ENCODE measurements around the gene PIN1. TPM values are rescaled to one million over a fixed set of nuclear protein-coding genes. Genes with fewer than 3 reads are reported as not detected.
A peak's percentile ranks its signal among the peaks of the same experiment; 100 is the strongest.

The PIN1 gene
- total and polyA plus RNA-seq, 2 of the 13 experiments (the other 11 are each of a cell fraction or from before 2014, with no cell fraction given), result 31.9 to 72.0 TPM

DNA sequence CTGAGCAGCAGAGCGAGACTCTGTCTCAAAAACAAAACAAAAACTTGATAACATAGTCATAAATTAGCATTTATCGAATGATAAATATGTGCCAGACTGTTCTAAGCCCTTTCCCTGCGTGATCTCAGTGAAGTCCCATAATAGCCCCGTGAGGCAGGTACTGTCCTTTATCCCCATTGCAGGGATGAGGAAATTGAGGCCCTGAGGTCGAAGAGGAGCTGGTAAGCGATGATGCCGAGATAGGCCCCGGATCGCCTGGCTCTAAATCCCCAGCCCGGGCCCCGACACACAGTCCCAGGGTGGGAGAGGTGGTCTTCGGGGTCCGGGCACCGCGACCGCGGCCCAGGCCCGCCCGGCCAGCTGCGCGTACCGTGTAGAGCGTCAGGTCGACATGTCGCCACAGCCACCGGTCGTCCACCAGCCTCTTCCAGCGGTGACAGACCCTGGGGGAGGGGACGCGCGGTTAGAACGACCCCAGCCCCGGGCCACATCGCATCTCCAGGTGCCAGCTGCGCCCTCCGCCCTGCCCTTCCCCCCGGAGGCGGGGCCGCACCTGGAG lies 16.9 kb upstream of the PIN1 start (continued):
- peak; percentile 61; the same call in 1 of the 2 replicates for TF ChIP-seq ZNF703 (CRISPR knock-in tag; IDR thresholded peaks at IDR 0.05; ENCODE audit: borderline replicate concordance)
- no peak for TF ChIP-seq MAFF (IDR thresholded peaks at IDR 0.05; ENCODE audit: low read depth, low read length)
- no peak for TF ChIP-seq GABPA (IDR thresholded peaks at IDR 0.05; ENCODE audit: low read depth, low read length)
- TF ChIP-seq GABPA (CRISPR knock-in tag; IDR thresholded peaks at IDR 0.05; ENCODE audit: low read depth), result no peak
- TF ChIP-seq CEBPB (IDR thresholded peaks at IDR 0.05; ENCODE audit: borderline replicate concordance, low read depth, low read length), result no peak
- TF ChIP-seq ZFP90 (CRISPR knock-in tag; IDR thresholded peaks at IDR 0.05; ENCODE audit: borderline replicate concordance), result 0 out of 2 replicates have a peak, but pooled peaks have one; percentile 71
- TF ChIP-seq ZNF432 (CRISPR knock-in tag; IDR thresholded peaks at IDR 0.05; ENCODE audit: borderline replicate concordance), result no peak
- no peak for TF ChIP-seq HNRNPK (IDR thresholded peaks at IDR 0.05; ENCODE audit: low read depth, low read length, poor library complexity, severe bottlenecking)
- TF ChIP-seq SALL2 (CRISPR knock-in tag; IDR thresholded peaks at IDR 0.05), result no peak; the same call in 1 of the 2 replicates
- TF ChIP-seq, protein P1, sequence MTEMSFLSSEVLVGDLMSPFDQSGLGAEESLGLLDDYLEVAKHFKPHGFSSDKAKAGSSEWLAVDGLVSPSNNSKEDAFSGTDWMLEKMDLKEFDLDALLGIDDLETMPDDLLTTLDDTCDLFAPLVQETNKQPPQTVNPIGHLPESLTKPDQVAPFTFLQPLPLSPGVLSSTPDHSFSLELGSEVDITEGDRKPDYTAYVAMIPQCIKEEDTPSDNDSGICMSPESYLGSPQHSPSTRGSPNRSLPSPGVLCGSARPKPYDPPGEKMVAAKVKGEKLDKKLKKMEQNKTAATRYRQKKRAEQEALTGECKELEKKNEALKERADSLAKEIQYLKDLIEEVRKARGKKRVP (CRISPR knock-in tag; IDR thresholded peaks at IDR 0.05), result no peak
- TF ChIP-seq ZNF296 (CRISPR knock-in tag; conservative IDR thresholded peaks at IDR 0.05), result 0 out of 2 replicates have a peak, but pooled peaks have one; percentile 12
- no peak for TF ChIP-seq ZNF234 (CRISPR knock-in tag; conservative IDR thresholded peaks at IDR 0.05)
- no peak for TF ChIP-seq EP300 (IDR thresholded peaks at IDR 0.05; ENCODE audit: low read depth in 2 of 2, low read length in 2 of 2)
- no peak for TF ChIP-seq EP300 (CRISPR knock-in tag; IDR thresholded peaks at IDR 0.05; ENCODE audit: borderline replicate concordance)
- TF ChIP-seq, protein P2, sequence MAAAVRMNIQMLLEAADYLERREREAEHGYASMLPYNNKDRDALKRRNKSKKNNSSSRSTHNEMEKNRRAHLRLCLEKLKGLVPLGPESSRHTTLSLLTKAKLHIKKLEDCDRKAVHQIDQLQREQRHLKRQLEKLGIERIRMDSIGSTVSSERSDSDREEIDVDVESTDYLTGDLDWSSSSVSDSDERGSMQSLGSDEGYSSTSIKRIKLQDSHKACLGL (CRISPR knock-in tag; IDR thresholded peaks at IDR 0.05), result peak; percentile 64; the same call in 1 of the 2 replicates
- peak; percentile 70; the same call in 1 of the 2 replicates for TF ChIP-seq KMT2A (CRISPR knock-in tag; IDR thresholded peaks at IDR 0.05)
- TF ChIP-seq TCF12 (IDR thresholded peaks at IDR 0.05), result no peak
- TF ChIP-seq TCF12 (CRISPR knock-in tag; IDR thresholded peaks at IDR 0.05), result no peak
- no peak for TF ChIP-seq JDP2 (CRISPR knock-in tag; IDR thresholded peaks at IDR 0.05; ENCODE audit: borderline replicate concordance)
- no peak for TF ChIP-seq ZNF17 (CRISPR knock-in tag; IDR thresholded peaks at IDR 0.05)
- TF ChIP-seq ZNF136 (CRISPR knock-in tag; IDR thresholded peaks at IDR 0.05; ENCODE audit: low read depth), result peak; percentile 52; the same call in 1 of the 2 replicates
- TF ChIP-seq, protein P3, sequence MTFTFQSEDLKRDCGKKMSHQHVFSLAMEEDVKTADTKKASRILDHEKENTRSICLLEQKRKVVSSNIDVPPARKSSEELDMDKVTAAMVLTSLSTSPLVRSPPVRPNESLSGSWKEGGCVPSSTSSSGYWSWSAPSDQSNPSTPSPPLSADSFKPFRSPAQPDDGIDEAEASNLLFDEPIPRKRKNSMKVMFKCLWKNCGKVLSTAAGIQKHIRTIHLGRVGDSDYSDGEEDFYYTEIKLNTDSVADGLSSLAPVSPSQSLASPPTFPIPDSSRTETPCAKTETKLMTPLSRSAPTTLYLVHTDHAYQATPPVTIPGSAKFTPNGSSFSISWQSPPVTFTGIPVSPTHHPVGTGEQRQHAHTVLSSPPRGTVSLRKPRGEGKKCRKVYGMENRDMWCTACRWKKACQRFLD (CRISPR knock-in tag; IDR thresholded peaks at IDR 0.05; ENCODE audit: borderline replicate concordance), result 0 out of 2 replicates have a peak, but pooled peaks have one; percentile 14
- 0 out of 2 replicates have a peak, but pooled peaks have one; percentile 6 for TF ChIP-seq ETV6 (CRISPR knock-in tag; conservative IDR thresholded peaks at IDR 0.05)
- no peak for TF ChIP-seq DMAP1 (CRISPR knock-in tag; IDR thresholded peaks at IDR 0.05)
- TF ChIP-seq, protein P4, sequence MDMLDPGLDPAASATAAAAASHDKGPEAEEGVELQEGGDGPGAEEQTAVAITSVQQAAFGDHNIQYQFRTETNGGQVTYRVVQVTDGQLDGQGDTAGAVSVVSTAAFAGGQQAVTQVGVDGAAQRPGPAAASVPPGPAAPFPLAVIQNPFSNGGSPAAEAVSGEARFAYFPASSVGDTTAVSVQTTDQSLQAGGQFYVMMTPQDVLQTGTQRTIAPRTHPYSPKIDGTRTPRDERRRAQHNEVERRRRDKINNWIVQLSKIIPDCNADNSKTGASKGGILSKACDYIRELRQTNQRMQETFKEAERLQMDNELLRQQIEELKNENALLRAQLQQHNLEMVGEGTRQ (IDR thresholded peaks at IDR 0.05; ENCODE audit: low read depth, low read length), result no peak
- TF ChIP-seq, protein P4 (CRISPR knock-in tag; IDR thresholded peaks at IDR 0.05; ENCODE audit: borderline replicate concordance), result no peak
- no peak for TF ChIP-seq FOSL2 (CRISPR knock-in tag; IDR thresholded peaks at IDR 0.05)
